ENCODE measurements around the gene CNTNAP2.

DNA sequence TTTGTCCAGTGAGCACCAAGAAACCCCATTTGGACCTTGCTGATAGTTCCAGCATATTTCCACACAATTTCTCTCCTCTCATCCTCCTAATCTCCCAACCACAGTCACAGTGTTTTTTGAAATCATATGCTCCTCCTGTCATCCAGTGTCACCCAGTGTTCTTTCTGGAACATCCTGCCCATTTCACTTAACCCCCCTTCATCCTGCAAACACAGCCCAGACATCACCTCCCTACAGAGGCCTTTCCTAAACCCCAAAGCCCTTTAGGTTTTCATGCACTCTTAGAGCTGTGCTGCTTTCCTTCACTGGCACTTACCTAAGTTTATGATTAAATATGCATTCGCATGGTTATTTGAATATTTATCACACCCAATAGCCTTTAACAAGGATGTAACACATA, 1316.0 kb downstream of the CNTNAP2 start:
- TF ChIP-seq, protein P1, sequence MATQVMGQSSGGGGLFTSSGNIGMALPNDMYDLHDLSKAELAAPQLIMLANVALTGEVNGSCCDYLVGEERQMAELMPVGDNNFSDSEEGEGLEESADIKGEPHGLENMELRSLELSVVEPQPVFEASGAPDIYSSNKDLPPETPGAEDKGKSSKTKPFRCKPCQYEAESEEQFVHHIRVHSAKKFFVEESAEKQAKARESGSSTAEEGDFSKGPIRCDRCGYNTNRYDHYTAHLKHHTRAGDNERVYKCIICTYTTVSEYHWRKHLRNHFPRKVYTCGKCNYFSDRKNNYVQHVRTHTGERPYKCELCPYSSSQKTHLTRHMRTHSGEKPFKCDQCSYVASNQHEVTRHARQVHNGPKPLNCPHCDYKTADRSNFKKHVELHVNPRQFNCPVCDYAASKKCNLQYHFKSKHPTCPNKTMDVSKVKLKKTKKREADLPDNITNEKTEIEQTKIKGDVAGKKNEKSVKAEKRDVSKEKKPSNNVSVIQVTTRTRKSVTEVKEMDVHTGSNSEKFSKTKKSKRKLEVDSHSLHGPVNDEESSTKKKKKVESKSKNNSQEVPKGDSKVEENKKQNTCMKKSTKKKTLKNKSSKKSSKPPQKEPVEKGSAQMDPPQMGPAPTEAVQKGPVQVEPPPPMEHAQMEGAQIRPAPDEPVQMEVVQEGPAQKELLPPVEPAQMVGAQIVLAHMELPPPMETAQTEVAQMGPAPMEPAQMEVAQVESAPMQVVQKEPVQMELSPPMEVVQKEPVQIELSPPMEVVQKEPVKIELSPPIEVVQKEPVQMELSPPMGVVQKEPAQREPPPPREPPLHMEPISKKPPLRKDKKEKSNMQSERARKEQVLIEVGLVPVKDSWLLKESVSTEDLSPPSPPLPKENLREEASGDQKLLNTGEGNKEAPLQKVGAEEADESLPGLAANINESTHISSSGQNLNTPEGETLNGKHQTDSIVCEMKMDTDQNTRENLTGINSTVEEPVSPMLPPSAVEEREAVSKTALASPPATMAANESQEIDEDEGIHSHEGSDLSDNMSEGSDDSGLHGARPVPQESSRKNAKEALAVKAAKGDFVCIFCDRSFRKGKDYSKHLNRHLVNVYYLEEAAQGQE (IDR thresholded peaks at IDR 0.05; ENCODE audit: insufficient read depth in 1 of 2, low read depth in 2 of 2, low read length in 1 of 2) = no peak
- TF ChIP-seq, protein P2, sequence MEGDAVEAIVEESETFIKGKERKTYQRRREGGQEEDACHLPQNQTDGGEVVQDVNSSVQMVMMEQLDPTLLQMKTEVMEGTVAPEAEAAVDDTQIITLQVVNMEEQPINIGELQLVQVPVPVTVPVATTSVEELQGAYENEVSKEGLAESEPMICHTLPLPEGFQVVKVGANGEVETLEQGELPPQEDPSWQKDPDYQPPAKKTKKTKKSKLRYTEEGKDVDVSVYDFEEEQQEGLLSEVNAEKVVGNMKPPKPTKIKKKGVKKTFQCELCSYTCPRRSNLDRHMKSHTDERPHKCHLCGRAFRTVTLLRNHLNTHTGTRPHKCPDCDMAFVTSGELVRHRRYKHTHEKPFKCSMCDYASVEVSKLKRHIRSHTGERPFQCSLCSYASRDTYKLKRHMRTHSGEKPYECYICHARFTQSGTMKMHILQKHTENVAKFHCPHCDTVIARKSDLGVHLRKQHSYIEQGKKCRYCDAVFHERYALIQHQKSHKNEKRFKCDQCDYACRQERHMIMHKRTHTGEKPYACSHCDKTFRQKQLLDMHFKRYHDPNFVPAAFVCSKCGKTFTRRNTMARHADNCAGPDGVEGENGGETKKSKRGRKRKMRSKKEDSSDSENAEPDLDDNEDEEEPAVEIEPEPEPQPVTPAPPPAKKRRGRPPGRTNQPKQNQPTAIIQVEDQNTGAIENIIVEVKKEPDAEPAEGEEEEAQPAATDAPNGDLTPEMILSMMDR (IDR thresholded peaks at IDR 0.05) = no peak
- TF ChIP-seq POLR2AphosphoS5 (IDR thresholded peaks at IDR 0.05; ENCODE audit: low read depth, low read length) (no peak), SIN3A (IDR thresholded peaks at IDR 0.05; ENCODE audit: borderline replicate concordance, insufficient read depth, low read depth, low read length) (no peak), TCF7L2 (IDR thresholded peaks at IDR 0.05; ENCODE audit: low read depth, low read length) (no peak)
